Kidney epithelial cell (primary cell): ENCODE data around the gene TENM4. TPM values are rescaled to one million over a fixed set of nuclear protein-coding genes. Genes with fewer than 3 reads are reported as not detected.

ENCODE experiments used
- DNase-seq: peaks from one replicate; pipeline ENCODE4 v3.0.0-alpha.2; 2010; ENCODE audit warnings: low read depth
- H3K27me3 ChIP-seq: 2 replicates; pipeline ENCODE4 v1.6.0; 2011; ENCODE audit warnings: low read length; ENCODE audit not compliant: control insufficient read depth, insufficient read depth
- H3K36me3 ChIP-seq: 2 replicates; pipeline ENCODE4 v1.5.1; 2011; ENCODE audit warnings: low read length; ENCODE audit not compliant: control insufficient read depth, insufficient read depth
- H3K4me3 ChIP-seq: 2 replicates; pipeline ENCODE4 v1.5.1; 2011; ENCODE audit warnings: low read depth, mild to moderate bottlenecking, control low read depth, low read length
- total RNA-seq: library from RNA; depleted of rRNA; stranded (reverse); fragments of >200 nt; gene quantifications from 2 replicates; pipeline ENCODE4 v1.2.3, GENCODE V29; 2015
- TF ChIP-seq, protein P1 (sequence below): IDR thresholded peaks from 2 replicates; pipeline ENCODE4 v1.5.1; 2011; ENCODE audit warnings: mild to moderate bottlenecking, moderate library complexity, low read length, control low read depth, inconsistent platforms; ENCODE audit not compliant: insufficient read depth, poor library complexity, severe bottlenecking

The TENM4 gene
- total RNA-seq, 1 donor from 2014 or later = 35.3 TPM

DNA sequence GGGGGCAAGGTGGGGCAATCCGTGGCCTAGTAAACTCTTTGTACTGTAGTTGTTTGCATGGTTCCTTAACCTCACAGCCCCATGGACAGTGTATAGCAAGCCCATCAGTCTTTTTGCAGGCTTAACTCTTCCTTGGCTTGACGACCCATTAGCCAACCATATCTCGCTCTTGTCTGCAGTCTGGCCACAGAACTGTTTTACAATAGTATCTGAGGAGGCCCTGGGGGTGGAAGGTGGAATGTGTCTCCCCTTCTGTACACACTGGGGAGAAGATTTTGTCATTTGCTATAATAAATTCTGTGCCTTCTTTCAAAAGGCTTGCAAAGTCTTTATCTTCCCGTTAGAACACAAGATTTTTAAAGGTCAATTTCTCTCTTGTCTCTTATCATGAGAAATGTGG is 675.9 kb downstream of the TENM4 start:
- no peaks in the 10 kb centered on the region for H3K36me3 ChIP-seq
- no peak overlapping the region for H3K4me3 ChIP-seq
- TF ChIP-seq, protein P1, sequence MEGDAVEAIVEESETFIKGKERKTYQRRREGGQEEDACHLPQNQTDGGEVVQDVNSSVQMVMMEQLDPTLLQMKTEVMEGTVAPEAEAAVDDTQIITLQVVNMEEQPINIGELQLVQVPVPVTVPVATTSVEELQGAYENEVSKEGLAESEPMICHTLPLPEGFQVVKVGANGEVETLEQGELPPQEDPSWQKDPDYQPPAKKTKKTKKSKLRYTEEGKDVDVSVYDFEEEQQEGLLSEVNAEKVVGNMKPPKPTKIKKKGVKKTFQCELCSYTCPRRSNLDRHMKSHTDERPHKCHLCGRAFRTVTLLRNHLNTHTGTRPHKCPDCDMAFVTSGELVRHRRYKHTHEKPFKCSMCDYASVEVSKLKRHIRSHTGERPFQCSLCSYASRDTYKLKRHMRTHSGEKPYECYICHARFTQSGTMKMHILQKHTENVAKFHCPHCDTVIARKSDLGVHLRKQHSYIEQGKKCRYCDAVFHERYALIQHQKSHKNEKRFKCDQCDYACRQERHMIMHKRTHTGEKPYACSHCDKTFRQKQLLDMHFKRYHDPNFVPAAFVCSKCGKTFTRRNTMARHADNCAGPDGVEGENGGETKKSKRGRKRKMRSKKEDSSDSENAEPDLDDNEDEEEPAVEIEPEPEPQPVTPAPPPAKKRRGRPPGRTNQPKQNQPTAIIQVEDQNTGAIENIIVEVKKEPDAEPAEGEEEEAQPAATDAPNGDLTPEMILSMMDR = no peak
- no peak for DNase-seq
- no peaks in the 10 kb centered on the region for H3K27me3 ChIP-seq

DNA sequence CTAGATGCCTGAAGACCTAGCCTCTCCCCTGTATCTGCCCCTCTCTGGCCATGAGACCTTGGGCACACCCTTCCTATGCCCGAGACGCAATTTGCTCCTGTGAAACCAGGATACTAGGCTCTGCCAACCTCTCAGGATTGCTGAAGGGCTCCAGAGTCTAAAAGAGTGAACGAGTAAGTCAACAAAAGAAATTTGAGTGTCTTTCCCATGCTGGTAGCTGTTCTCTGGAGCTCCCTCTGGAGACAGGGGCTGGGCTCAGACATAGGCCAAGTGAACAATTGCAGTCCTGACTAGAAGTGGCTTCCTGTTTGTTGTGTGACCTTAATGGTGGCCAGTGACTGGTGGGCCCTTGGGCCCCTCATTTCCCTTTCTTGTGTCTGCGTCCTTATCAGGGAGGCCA is 677.2 kb downstream of the TENM4 start:
- H3K27me3 ChIP-seq = no peaks in the 10 kb centered on the region

DNA sequence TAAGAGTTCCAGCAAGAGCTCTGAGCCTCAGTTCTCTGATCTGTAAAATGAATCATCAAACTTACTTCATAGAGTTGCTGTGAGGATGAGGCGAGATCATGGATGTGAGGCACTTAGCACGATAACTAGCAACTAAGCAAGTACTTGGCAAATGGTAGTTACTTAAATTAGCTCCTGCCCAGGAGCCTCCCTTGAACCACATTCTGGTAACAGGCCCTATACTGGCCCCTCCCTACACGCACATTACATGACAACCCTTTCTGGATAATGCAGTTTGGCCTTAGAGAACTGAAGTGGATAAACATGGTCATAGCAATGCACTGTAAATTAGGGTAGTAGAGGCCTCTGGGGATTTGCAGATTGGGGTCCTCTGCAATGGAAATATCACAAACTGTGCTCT is 678.7 kb downstream of the TENM4 start:
- Histone ChIP-seq H3K4me3 (no peak overlapping the region), H3K36me3 (no peaks in the 10 kb centered on the region), H3K27me3 (no peaks in the 10 kb centered on the region)
- no peak for DNase-seq
- TF ChIP-seq, protein P1 = no peak

More for the DNA sequence above, 677.2 kb downstream of the TENM4 start:
- H3K4me3 ChIP-seq = no peak overlapping the region
- TF ChIP-seq, protein P1 = no peak
- no peak for DNase-seq
- no peaks in the 10 kb centered on the region for H3K36me3 ChIP-seq

DNA sequence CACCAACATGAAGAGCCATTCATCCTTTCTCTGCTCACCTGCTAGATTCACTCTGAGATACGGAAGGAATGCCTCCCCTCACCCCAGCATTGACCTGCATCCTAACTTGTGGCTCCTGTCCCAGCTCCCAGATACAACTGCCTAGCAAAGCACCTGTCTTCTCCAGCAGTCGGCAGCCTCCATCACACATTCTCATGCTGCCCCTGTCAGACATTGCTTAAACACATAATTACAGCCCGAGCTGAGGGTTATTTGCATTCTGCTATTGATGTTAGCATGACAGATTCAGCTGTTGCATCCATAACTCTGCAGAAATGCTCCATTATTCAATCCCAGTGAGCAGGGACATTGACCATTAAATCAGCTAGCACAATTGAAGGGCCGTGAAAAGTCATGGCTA is 681.8 kb downstream of the TENM4 start:
- Histone ChIP-seq H3K27me3 (no peaks in the 10 kb centered on the region), H3K36me3 (peaks cover 1% of the 10 kb centered on the region), H3K4me3 (no peak overlapping the region)
- no peak for DNase-seq
- TF ChIP-seq, protein P1 = no peak

DNA sequence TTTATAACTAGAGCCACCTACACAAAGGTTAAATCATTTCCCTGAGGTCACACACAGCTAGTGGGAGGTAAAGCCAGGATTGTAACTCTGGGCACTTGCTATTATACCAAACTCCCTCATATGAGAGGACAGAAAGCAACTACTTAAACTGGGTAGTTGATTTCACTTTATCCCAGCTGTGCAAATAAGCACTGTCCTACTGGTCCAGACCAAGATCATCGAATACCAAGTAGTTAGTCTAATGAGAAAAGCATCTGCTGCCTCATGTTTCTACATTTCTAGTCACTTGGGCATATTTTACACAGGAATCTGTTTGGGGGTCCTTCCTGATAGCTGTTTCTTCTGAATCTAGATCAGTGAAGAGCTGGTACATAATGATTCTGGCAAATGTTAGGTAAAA is 687.5 kb downstream of the TENM4 start:
- Histone ChIP-seq H3K4me3 (no peak overlapping the region), H3K27me3 (no peaks in the 10 kb centered on the region), H3K36me3 (peaks cover 1% of the 10 kb centered on the region)
- TF ChIP-seq, protein P1 = no peak
- DNase-seq = no peak

DNA sequence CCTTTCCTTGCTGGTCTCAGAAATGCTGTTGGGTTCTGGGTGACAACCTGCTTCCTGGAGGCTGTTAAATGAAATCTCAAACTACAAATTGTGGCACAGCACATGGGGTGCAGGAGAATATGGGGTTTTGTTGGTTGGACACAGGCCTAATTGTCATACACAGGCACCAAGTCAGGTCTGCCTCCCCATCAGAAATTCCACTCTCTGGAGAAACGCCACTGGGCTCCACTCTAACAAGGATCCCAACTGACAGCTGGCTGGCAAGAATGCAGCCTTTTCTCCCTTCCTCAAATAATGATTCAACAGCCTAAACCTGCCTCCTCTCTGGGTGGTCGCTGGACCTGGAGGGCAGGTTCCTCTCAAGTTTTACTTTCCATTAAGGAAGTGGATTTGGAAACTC is 688.3 kb downstream of the TENM4 start:
- H3K27me3 ChIP-seq = no peaks in the 10 kb centered on the region
- no peak overlapping the region for H3K4me3 ChIP-seq
- TF ChIP-seq, protein P1 = no peak
- DNase-seq = no peak
- H3K36me3 ChIP-seq = peaks cover 1% of the 10 kb centered on the region
